ENCODE data around the gene TENT5A.
"Not testable (repeated sequence)": the region's sequence is repeated elsewhere in the genome, so short reads cannot be mapped to it uniquely, and the experiment has no call there.

The TENT5A gene

GRCh38 chr6:81749707-81750106 is 2.8 kb downstream of the TENT5A start:
- no peak for DNase-seq

- no peak for DNase-seq
Measured at GRCh38 chr6:81748994-81749393, 3.5 kb downstream of the TENT5A start.

- DNase-seq: no peak
Measured at GRCh38 chr6:81747327-81747726, 5.2 kb downstream of the TENT5A start.

- DNase-seq: no peak
Measured at GRCh38 chr6:81744131-81744530, 8.3 kb downstream of the TENT5A start.

GRCh38 chr6:81743649-81744048 is 8.8 kb downstream of the TENT5A start:
- no peak for DNase-seq

GRCh38 chr6:81741689-81742088 is 10.8 kb downstream of the TENT5A start:
- DNase-seq: no peak

GRCh38 chr6:81740591-81740990 is 11.9 kb downstream of the TENT5A start:
- DNase-seq: not testable (repeated sequence)

- no peak for DNase-seq
Measured at GRCh38 chr6:81739230-81740195, 13.0 kb downstream of the TENT5A start.

GRCh38 chr6:81736428-81736827 is 16.1 kb downstream of the TENT5A start:
- no peak for DNase-seq

- DNase-seq: no peak
Measured at GRCh38 chr6:81735756-81736380, 16.6 kb downstream of the TENT5A start.

- no peak for DNase-seq
Measured at GRCh38 chr6:81734500-81735150, 17.9 kb downstream of the TENT5A start.

- no peak for DNase-seq
Measured at GRCh38 chr6:81734081-81734480, 18.4 kb downstream of the TENT5A start.

GRCh38 chr6:81731814-81732213 is 20.7 kb downstream of the TENT5A start:
- peak in 1 of 2 experiments; percentile 9 for DNase-seq

- no peak for DNase-seq
Measured at GRCh38 chr6:81727876-81728517, 24.5 kb downstream of the TENT5A start.

GRCh38 chr6:81725127-81725526 is 27.4 kb downstream of the TENT5A start:
- no peak for DNase-seq

- DNase-seq: no peak
Measured at GRCh38 chr6:81722506-81723223, 29.8 kb downstream of the TENT5A start.

- no peak for DNase-seq
Measured at GRCh38 chr6:81720427-81720826, 32.1 kb downstream of the TENT5A start.

- no peak for DNase-seq
Measured at GRCh38 chr6:81718126-81718525, 34.4 kb downstream of the TENT5A start.

GRCh38 chr6:81714684-81715083 is 37.8 kb downstream of the TENT5A start:
- no peak for DNase-seq

GRCh38 chr6:81713205-81713604 is 39.3 kb downstream of the TENT5A start:
- DNase-seq: no peak

- no peak for DNase-seq
Measured at GRCh38 chr6:81708113-81708699, 44.3 kb downstream of the TENT5A start.

GRCh38 chr6:81704700-81705099 is 47.8 kb downstream of the TENT5A start:
- DNase-seq: no peak

Data from NCI-H524 (cell line).